ENCODE results near the gene DLGAP1.

DNA sequence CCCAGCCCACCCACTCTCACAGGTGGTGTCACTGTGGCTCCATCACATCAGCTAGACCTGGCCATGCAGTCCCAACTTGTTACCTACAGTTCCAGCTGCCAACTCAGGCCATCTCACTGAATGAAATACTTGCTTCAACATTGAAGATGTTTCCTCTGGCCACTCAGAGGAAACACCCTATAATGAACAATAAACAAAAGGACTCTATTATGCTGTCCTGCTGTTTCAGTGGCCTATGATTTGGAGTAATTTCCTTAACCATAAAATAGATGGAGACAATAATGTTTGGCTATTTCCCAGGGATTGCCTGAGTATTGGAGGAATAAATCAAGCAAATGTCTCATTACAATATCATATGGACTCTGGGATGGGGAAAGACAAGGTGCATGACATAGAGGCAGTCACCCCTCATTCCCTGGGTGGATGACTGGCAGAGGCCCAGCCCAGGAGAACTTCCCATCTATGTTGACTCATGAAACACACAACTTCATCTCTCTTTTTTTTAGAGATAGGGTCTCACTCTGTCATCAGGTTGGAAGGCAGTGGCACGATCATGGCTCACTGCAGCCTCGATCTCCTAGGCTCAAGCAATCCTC lies 870.7 kb downstream of the DLGAP1 start:
- TF ChIP-seq, protein P1, sequence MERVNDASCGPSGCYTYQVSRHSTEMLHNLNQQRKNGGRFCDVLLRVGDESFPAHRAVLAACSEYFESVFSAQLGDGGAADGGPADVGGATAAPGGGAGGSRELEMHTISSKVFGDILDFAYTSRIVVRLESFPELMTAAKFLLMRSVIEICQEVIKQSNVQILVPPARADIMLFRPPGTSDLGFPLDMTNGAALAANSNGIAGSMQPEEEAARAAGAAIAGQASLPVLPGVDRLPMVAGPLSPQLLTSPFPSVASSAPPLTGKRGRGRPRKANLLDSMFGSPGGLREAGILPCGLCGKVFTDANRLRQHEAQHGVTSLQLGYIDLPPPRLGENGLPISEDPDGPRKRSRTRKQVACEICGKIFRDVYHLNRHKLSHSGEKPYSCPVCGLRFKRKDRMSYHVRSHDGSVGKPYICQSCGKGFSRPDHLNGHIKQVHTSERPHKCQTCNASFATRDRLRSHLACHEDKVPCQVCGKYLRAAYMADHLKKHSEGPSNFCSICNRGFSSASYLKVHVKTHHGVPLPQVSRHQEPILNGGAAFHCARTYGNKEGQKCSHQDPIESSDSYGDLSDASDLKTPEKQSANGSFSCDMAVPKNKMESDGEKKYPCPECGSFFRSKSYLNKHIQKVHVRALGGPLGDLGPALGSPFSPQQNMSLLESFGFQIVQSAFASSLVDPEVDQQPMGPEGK (CRISPR knock-in tag; IDR thresholded peaks at IDR 0.05; ENCODE audit: borderline replicate concordance): no peak
- TF ChIP-seq ZFP3 (CRISPR knock-in tag; IDR thresholded peaks at IDR 0.05): no peak
- TF ChIP-seq, protein P2, sequence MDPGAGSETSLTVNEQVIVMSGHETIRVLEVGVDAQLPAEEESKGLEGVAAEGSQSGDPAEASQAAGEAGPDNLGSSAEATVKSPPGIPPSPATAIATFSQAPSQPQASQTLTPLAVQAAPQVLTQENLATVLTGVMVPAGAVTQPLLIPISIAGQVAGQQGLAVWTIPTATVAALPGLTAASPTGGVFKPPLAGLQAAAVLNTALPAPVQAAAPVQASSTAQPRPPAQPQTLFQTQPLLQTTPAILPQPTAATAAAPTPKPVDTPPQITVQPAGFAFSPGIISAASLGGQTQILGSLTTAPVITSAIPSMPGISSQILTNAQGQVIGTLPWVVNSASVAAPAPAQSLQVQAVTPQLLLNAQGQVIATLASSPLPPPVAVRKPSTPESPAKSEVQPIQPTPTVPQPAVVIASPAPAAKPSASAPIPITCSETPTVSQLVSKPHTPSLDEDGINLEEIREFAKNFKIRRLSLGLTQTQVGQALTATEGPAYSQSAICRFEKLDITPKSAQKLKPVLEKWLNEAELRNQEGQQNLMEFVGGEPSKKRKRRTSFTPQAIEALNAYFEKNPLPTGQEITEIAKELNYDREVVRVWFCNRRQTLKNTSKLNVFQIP (CRISPR knock-in tag; IDR thresholded peaks at IDR 0.05; ENCODE audit: borderline replicate concordance, low read depth): no peak
- TF ChIP-seq ARNTL (CRISPR knock-in tag; IDR thresholded peaks at IDR 0.05; ENCODE audit: borderline replicate concordance, low read depth): no peak
- TF ChIP-seq ZFP30 (CRISPR knock-in tag; IDR thresholded peaks at IDR 0.05): no peak
- no peak for TF ChIP-seq ZC3H10 (CRISPR knock-in tag; IDR thresholded peaks at IDR 0.05)

Measured in SK-N-SH treated with all-trans-retinoic acid at 6 μM for 48 hours (cell line).